ENCODE measurements around the gene CKMT1A. TPM values are rescaled to one million over a fixed set of nuclear protein-coding genes. Genes with fewer than 3 reads are reported as not detected.
"Not testable (repeated sequence)": the region's sequence is repeated elsewhere in the genome, so short reads cannot be mapped to it uniquely, and the experiment has no call there.

CKMT1A gene
- polyA plus RNA-seq (ENCODE audit: insufficient read length), result 2.5 TPM
- long read RNA-seq, donor 1, partial matches to known transcripts, result 0 of 1 reads
- long read RNA-seq, donor 1, other reads (novel, unspliced or antisense), result 0 of 1 reads
- long read RNA-seq, donor 2, partial matches to known transcripts, result 5 of 5 reads
- long read RNA-seq, donor 2, other reads (novel, unspliced or antisense), result 0 of 5 reads
- long read RNA-seq, donor 3, result 0 reads
- long read RNA-seq, donor 4, result 0 reads
- long read RNA-seq, donor 5, partial matches to known transcripts, result 0 of 1 reads
- long read RNA-seq, donor 5, other reads (novel, unspliced or antisense), result 0 of 1 reads
- long read RNA-seq, donor 6, result 0 reads
- long read RNA-seq, donor 7, partial matches to known transcripts, result 11 of 11 reads
- long read RNA-seq, donor 7, other reads (novel, unspliced or antisense), result 0 of 11 reads
- long read RNA-seq, donor 8, partial matches to known transcripts, result 0 of 1 reads
- long read RNA-seq, donor 8, other reads (novel, unspliced or antisense), result 0 of 1 reads

GRCh38 chr15:43693148-43694022, at the start of gene CKMT1A:
Gene CKMT1A (plus strand): TSS chr15:43693859. CDS start chr15:43694051, 192 bp downstream.
- DNase-seq, result not testable (repeated sequence)

GRCh38 chr15:43648649-43649429, 44.8 kb upstream of the CKMT1A start, which contains the start of gene CATSPER2:
Gene CATSPER2 (minus strand): TSS chr15:43648844. CDS start chr15:43648061, 783 bp downstream.
- DNase-seq, result no peak

GRCh38 chr15:43649430-43649926, 44.2 kb upstream of the CKMT1A start:
- not testable (repeated sequence) for DNase-seq

- not testable (repeated sequence) for DNase-seq
These were observed 33.9 kb upstream of the CKMT1A start for GRCh38 chr15:43659727-43660126.

GRCh38 chr15:43662293-43662692, 31.4 kb upstream of the CKMT1A start:
- DNase-seq, result not testable (repeated sequence)

- not testable (repeated sequence) for DNase-seq
These were observed 30.3 kb upstream of the CKMT1A start for GRCh38 chr15:43663333-43663732.

- not testable (repeated sequence) for DNase-seq
These were observed 27.5 kb upstream of the CKMT1A start for GRCh38 chr15:43666177-43666576.

- not testable (repeated sequence) for DNase-seq
These were observed 19.5 kb upstream of the CKMT1A start for GRCh38 chr15:43674175-43674574.

GRCh38 chr15:43689604-43690301, 3.9 kb upstream of the CKMT1A start:
- DNase-seq, result not testable (repeated sequence)

- not testable (repeated sequence) for DNase-seq
These were observed 980 bp upstream of the CKMT1A start for GRCh38 chr15:43692679-43693078.

- no peak for DNase-seq
These were observed 8.5 kb downstream of the CKMT1A start for GRCh38 chr15:43702174-43702573.

GRCh38 chr15:43702701-43703424, 9.2 kb downstream of the CKMT1A start:
- no peak for DNase-seq

- DNase-seq, result not testable (repeated sequence)
These were observed 16.9 kb downstream of the CKMT1A start for GRCh38 chr15:43710431-43711131.

- DNase-seq, result no peak
These were observed 29.5 kb downstream of the CKMT1A start for GRCh38 chr15:43723151-43723550.

GRCh38 chr15:43726306-43726705, 32.6 kb downstream of the CKMT1A start:
- not testable (repeated sequence) for DNase-seq

- DNase-seq, result not testable (repeated sequence)
These were observed 34.5 kb downstream of the CKMT1A start for GRCh38 chr15:43728053-43728725.

GRCh38 chr15:43735416-43735815, 41.8 kb downstream of the CKMT1A start:
- no peak for DNase-seq

- DNase-seq, result peak; percentile 88
These were observed 52.7 kb downstream of the CKMT1A start, which contains the start of gene PDIA3 for GRCh38 chr15:43746245-43746902. Gene PDIA3 (plus strand): TSS chr15:43746438. CDS start chr15:43746540, 102 bp downstream.
